ENCODE measurements around the gene DNLZ.

- TF ChIP-seq CTCF (conservative IDR thresholded peaks at IDR 0.05; ENCODE audit: low read length) = no peak
- TF ChIP-seq EZH2phosphoT487 (IDR thresholded peaks at IDR 0.05; ENCODE audit: borderline replicate concordance, low read depth, low read length) = no peak
Measured at GRCh38 chr9:136335296-136336155, 28.0 kb downstream of the DNLZ start.
